K562 (cell line): ENCODE results near the gene SYCN. TPM values are rescaled to one million over a fixed set of nuclear protein-coding genes. Genes with fewer than 3 reads are reported as not detected.
A peak's percentile ranks its signal among the peaks of the same experiment; 100 is the strongest.

Experiments
- ARID1B ChIP-seq: fragments of 450-650 bp; IDR thresholded peaks from 2 replicates; pipeline ENCODE4 v1.6.1; 2016; ENCODE audit warnings: antibody characterized with exemption, mild to moderate bottlenecking, inconsistent platforms
- CHD4 ChIP-seq: fragments of 200-600 bp; sonication (generic); IDR thresholded peaks from 3 replicates; pipeline ENCODE4 v1.6.1; 2012; ENCODE audit warnings: low read depth, mild to moderate bottlenecking, mixed read lengths, low read length, inconsistent platforms; ENCODE audit not compliant: insufficient read depth, insufficient replicate concordance, poor library complexity, severe bottlenecking
- HSF4 ChIP-seq: fragments of 250-450 bp; sonication (Bioruptor Pico); IDR thresholded peaks from 2 replicates; pipeline ENCODE4 v2.1.2; 2022; ENCODE audit warnings: mild to moderate bottlenecking, moderate library complexity, borderline replicate concordance
- RBFOX2 ChIP-seq: fragments of 200-400 bp; formaldehyde crosslinking; IDR thresholded peaks from 2 replicates; pipeline ENCODE4 v1.6.1; 2017; ENCODE audit warnings: low read depth, mild to moderate bottlenecking, low read length, moderate library complexity
- RERE ChIP-seq: sonication (generic); formaldehyde crosslinking; IDR thresholded peaks from 2 replicates; pipeline ENCODE4 v1.8.0; 2023; ENCODE audit warnings: missing genetic modification reagents, mild to moderate bottlenecking, borderline replicate concordance
- REST ChIP-seq, 2 experiments: fragments of 450-650 bp; formaldehyde crosslinking in 1 of 2; IDR thresholded peaks; 2 replicates each; pipeline versions ENCODE4 v1.4.0 to v1.6.1; 2014 to 2020; ENCODE audit warnings: mild to moderate bottlenecking in 2 of 2, borderline replicate concordance in 1 of 2, low read depth in 1 of 2
- SAFB2 ChIP-seq: fragments of 200-400 bp; formaldehyde crosslinking; IDR thresholded peaks from 2 replicates; pipeline ENCODE4 v1.6.1; 2018; ENCODE audit warnings: borderline replicate concordance, low read length, low read depth, moderate library complexity; ENCODE audit not compliant: severe bottlenecking
- SMAD3 ChIP-seq: fragments of 450-650 bp; formaldehyde crosslinking; conservative IDR thresholded peaks from 2 replicates; pipeline ENCODE4 v1.4.0; 2020; ENCODE audit warnings: mild to moderate bottlenecking
- ZNF197 ChIP-seq: fragments of 200-800 bp; sonication (Bioruptor generic); IDR thresholded peaks from 2 replicates; pipeline ENCODE4 v1.6.1; 2016; ENCODE audit warnings: low read depth, missing genetic modification characterization, missing compliant biosample characterization
- ZNF23 ChIP-seq: fragments of 250-450 bp; sonication (Bioruptor Pico); IDR thresholded peaks from 2 replicates; pipeline ENCODE4 v1.4.0; 2020; ENCODE audit warnings: mild to moderate bottlenecking
- ZNF511 ChIP-seq: sonication (generic); formaldehyde crosslinking; IDR thresholded peaks from 2 replicates; pipeline ENCODE4 v1.8.0; 2022; ENCODE audit warnings: mild to moderate bottlenecking, missing genetic modification reagents
- polyA plus RNA-seq, 8 experiments: library from polyadenylated mRNA; depleted of rRNA in 4 of 8; stranded (reverse) in 5 of 8; unstranded in 3 of 8; fragments of >200 nt; fragmentation: Nextera tagmentation in 2 of 8; fragmentation: Illumina TruSeq in 1 of 8; extraction: Ambion mirVana in 2 of 8; extraction: Trizol in 1 of 8; gene quantifications; 2 replicates each; pipeline versions ENCODE4 v1.2.1 to v1.2.3, GENCODE V29; 2011 to 2014; ENCODE audit warnings: inconsistent platforms in 1 of 8, missing spikeins in 1 of 8
- total RNA-seq, 7 experiments: library from RNA; depleted of rRNA in 6 of 7; stranded (reverse); fragments of >200 nt in 6 of 7; fragmentation: Illumina TruSeq in 2 of 7; extraction: Trizol in 2 of 7; gene quantifications; 2 replicates each; pipeline versions ENCODE4 v1.2.1 to v1.2.3, GENCODE V29; 2011 to 2021; ENCODE audit warnings: low replicate concordance in 1 of 7

The SYCN gene
- total and polyA plus RNA-seq, 9 of the 15 experiments (the other 6 are each of a cell fraction or from before 2014, with no cell fraction given) = not detected

- TF ChIP-seq SMAD3 (no peak), REST (IDR thresholded peaks at IDR 0.05; ENCODE audit: borderline replicate concordance) (peak; percentile 98), REST (CRISPR knock-in tag; IDR thresholded peaks at IDR 0.05; ENCODE audit: low read depth) (peak; percentile 90), SAFB2 (no peak), HSF4 (CRISPR knock-in tag) (no peak), ZNF23 (no peak), ARID1B (no peak), RERE (CRISPR knock-in tag) (no peak), ZNF511 (0 out of 2 replicates have a peak, but pooled peaks have one; percentile 55), ZNF197 (CRISPR knock-in tag) (0 out of 2 replicates have a peak, but pooled peaks have one; percentile 40), RBFOX2 (no peak), CHD4 (no peak)
Observed at GRCh38 chr19:39223703-39224279, 19.7 kb upstream of the SYCN start (continued).
